ENCODE measurements around the gene KRTAP5-2.
"Not testable (repeated sequence)": the region's sequence is repeated elsewhere in the genome, so short reads cannot be mapped to it uniquely, and the experiment has no call there.

Gene KRTAP5-2

DNA sequence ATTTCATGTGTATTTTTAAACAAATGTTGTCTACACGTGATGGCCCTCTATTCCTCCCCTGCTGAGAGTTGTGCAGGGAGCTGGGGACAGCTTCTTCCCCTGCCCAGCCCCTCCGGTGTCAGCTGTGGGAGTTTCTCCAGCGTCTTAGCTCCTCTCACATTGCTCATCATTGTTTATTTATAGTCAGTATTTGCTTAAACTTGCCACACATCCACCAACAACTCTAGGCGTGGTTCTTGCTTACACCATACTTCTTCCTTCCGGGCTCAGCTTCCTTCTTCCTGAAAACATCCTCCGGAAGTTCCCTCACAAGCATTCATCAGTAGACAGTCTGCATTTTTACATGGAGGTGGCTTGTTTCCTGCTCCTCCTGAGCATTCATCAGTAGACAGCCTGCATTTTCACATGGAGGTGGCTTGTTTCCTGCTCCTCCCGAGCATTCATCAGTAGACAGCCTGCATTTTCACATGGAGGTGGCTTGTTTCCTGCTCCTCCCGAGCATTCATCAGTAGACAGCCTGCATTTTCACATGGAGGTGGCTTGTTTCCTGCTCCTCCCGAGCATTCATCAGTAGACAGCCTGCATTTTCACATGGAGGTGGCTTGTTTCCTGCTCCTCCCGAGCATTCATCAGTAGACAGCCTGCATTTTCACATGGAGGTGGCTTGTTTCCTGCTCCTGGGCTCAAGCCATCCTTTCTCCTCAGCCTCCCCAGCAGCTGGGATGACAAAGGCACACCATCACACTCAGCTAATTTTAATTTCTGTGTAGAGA lies 8.7 kb downstream of the KRTAP5-2 start:
- DNase-seq: not testable (repeated sequence)

DNA sequence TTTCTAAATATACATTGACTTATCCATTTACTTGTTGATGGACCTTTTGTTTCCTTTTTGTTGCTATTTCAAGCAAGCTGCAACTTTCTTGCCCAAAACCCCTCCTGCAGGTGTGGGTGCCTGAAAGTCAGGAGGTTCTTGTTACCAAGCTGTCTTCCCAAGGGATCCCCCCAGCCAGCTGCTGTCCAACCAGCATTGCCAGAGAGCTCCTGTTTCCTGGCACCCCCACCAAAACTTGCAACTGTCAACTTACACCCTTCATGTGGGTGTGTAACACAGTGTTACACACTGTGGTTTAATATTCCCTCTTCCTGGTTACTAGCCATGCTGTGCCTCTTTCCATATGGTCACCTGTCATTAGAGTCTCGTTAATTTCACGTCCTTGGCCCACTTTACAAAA lies 11.4 kb downstream of the KRTAP5-2 start:
- no peak for DNase-seq

DNA sequence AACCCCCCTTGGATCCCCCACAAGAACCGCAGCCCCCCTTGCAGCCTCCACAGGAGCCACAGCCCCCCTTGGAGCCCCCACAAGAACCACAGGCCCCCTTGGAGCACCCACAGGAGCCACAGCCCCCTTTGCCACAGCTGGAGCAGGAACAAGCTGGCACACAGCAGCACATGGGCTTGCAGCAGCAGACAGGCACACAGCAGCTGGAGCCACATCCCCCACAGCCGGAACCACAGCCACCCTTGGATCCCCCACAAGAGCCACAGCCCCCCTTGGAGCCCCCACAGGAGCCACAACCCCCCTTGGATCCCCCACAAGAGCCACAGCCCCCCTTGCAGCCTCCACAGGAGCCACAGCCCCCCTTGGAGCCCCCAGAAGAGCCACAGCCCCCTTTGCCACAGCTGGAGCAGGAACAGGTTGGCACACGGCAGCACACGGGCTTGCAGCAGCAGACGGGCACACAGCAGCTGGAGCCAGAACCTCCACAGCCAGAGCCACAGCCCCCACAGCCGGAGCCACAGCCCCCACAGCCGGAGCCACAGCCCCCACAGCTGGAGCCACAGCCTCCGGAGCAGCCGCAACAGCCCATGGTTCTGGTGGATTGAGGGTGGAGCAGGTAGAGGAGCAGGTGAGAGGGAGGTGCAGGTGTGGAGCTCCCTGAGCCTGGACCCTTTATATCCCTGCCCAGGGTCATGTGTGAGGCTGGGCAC lies 13.3 kb downstream of the KRTAP5-2 start, which contains the start of gene KRTAP5-1:
Gene KRTAP5-1, minus strand, starts transcription at position 623 of the 710 bp plus-strand sequence. Its CDS starts 34 bp downstream, at position 589.
- not testable (repeated sequence) for DNase-seq

DNA sequence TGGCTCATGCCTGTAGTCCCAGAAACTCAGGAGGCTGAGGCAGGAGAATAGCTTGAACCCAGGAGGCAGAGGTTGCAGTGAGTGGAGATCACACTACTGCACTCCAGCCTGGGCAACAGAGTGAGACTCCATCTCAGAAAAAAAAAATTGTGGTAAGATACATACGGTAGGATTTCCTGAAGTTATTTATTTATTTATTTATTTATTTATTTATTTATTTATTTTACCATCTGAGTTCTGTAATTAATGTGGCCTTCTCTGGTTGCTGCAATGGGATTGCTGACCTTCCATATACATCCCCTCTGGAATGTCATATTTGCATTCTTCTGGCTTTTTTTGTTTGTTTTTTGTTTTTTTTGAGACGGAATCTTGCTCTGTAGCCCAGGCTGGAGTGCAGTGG lies 15.2 kb downstream of the KRTAP5-2 start:
- not testable (repeated sequence) for DNase-seq

DNA sequence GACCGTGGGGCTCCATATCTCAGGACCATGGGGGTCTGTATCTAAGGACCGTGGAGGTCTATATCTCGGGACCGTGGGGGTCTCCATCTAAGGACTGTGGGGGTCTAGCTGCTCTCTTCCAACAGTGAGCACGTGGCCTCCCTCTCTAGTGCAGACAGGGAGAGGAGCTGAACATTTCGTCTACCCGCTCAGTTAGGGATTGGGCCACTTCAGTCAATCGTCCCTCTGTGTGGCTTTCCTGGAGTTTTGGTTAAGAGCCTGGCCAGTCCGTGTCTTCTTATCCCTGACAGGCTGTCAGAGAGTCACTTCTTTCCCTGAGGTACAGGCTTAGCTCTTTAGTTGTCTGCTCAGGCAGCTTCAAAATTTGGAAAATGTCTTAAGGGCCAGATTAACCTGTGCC lies 16.1 kb downstream of the KRTAP5-2 start:
- DNase-seq: no peak

DNA sequence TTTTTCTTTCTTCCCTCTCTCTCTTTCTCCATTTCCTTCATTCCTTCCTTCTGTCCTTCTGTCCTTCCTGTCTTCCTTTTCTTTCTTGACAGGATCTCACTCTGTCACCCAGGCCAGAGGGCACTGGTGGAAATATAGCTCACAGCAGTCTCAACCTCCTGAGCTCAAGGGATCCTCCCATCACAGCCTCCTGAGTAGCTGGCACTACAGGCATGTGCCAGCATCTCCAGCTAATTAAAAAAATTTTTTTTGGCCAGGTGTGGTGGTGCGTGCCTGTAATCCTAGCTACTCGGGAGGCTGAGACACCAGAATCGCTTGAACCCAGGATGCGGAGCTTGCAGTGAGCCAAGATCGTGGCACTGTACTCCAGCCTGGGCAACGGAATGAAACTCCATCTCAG lies 21.3 kb downstream of the KRTAP5-2 start:
- DNase-seq: no peak

DNA sequence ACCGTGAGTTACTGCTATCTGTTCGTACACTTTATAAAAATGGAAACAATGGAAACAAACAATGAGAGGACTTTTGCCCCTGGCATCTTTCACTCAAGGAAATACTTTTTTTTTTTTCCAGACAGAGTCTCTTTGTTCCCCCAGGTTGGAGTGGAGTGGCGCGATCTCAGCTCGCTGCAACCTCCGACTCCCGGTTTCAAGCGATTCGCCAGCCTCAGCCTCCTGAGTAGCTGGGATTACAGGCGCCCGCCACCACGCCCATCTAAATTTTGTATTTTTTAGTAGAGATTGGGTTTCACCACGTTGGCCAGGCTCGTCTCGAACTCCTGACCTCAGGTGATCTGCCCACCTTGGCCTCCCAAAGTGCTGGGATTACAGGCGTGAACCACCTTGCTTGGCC lies 22.3 kb downstream of the KRTAP5-2 start:
- DNase-seq: not testable (repeated sequence)

DNA sequence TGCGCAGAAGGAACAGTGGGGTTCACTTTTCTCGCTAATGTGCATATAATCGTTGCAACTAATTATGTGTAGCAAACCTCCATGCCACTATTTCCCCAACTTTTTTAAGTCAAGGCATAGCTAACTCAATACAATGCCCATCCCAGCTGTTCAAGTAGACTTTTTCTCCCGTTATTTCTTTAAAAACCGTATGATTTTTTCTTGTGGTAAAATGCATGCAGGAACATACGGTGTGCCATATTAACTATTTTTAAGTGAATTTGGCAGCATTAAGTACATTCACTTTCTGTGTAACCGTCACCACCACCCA lies 23.2 kb downstream of the KRTAP5-2 start:
- DNase-seq: no peak

DNA sequence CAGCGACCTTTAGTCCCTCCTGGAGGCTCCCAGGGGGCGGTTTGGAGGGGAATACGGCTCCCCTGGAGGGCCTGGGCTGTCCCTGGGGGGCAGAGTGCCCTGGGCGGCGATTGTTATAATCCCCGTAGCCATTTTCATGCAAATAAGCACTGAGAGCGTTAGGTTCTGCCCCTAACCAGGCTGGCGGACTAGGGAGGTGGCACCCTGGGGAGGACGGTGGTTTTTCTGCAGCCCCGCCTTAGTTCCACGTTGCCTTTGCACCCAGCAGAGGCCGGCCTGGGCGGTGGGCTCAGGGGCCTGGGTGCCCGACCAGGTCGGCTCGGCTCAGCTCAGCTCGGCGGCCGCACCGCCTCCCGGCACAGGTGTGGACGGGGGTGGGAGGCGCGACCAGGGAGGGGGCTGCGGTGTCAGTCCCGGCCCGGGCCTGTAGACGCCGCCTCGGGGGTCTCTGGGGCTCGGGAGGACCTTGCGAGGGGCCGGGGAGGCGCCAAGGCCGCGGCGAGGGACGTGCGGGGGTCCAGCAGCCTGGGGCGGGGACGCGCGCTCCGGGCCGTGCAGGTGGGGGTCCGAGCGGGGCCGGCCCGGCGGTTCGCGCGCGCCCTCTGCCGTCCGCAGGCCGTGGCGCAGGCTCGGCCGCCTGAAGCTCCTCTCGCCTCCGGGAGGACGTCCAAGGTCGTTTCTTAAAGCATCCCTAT lies 23.7 kb downstream of the KRTAP5-2 start:
- DNase-seq: peak; percentile 54

DNA sequence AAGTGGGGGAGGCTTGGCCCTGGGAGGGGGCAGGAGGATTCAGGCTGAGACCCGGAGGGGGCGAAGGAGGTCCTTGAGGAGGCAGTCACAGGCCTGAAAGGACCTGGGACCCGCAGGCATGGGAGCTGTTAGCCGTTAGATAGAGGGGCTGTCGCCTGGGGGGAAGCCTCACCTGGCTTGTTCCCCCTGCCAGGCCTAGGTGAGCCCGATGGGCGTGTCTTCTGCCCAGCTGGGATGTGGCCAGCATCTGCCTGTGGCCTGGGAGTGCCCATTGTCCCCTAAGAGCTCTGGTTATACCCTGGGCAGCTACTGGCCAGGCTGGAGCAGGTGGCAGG lies 24.2 kb downstream of the KRTAP5-2 start:
- no peak for DNase-seq

DNA sequence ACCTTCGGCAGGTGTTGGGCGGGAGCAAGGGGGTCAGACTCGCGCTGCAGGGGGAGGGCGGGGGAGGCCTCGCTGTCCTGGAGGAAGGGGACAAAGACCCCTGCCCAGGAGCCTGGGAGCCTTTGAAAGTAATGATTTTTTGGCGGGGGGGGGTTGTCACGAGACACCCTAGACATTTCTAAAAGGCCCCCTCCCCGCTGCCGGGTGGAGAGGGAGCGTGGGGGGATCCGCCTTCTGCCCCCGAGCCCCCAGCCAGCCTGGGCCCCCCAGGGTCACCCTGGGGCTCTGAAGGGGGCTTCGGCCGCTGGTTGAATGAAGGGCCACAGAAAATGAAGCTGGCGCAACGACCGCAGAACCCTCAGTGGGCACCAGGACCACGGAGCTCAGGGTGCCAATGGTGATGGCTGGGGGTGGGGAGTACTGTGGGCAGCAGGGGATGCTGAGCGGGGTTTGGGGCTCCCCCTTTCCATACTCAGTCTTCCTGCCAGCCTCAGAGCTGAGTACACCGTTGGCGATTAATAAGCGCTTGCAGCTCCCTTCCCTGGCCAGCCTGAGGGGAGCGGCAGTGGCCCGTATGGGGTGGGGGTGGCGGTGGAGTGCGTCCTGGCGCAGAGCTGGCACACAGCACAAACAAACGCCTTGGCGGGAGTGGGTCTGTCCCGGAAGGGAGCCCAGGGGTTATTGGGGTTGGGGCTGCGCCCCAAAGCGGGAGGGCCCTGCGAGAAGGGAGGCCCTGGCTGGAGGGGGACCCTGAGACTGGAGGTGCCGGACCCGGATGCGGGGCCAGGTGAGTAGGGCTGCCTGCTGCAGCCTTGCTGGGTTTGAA lies 24.8 kb downstream of the KRTAP5-2 start:
- DNase-seq: peak; percentile 36

DNA sequence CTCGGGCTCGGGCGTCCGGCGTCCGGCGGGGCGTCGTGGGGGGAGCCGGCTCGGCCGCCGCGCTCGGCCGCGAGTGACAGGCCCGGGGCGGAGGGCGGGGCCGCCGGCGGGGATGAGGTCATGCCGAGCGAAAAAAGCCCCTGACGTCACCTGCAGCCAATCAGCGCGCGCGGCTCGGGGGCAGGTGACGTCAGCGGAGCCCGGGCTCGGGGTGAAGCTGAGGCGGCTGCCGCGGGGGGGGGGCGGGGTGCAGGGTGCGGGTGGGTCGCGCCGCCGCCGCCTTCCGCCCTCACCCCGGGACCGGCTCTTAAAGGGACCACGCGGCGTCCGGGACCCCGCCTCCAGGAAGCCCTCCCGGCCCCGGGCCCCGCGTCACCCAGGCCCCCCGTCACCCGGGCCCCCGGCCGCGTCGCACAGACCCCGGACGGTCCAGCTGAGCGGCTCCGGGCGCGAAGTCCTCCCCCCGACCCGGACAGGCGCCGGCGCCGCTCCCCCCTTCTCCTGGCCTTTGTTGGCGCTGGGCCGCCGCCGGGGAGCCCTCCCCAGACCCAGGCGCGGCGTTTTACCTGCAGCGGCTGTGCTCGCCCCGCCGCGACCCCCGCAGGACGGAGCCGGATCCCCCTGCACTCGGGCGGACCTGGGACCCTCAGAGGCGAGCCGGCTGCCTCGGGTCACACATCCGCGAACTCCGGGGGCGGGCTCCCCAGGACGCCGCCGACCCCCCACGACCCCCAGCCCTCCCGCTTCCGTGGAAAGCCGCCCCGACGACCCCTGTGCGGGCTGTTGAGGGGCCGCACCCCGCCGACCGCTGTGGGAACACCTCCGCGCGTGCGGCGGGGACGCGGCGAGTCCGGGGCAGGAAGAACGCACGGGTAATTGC lies 25.7 kb downstream of the KRTAP5-2 start, which contains the start of gene DUSP8:
Gene DUSP8, minus strand, starts transcription at position 75 of the 880 bp plus-strand sequence. CDS start 6,445 bp downstream, outside the sequence.
- DNase-seq: peak; percentile 97

DNA sequence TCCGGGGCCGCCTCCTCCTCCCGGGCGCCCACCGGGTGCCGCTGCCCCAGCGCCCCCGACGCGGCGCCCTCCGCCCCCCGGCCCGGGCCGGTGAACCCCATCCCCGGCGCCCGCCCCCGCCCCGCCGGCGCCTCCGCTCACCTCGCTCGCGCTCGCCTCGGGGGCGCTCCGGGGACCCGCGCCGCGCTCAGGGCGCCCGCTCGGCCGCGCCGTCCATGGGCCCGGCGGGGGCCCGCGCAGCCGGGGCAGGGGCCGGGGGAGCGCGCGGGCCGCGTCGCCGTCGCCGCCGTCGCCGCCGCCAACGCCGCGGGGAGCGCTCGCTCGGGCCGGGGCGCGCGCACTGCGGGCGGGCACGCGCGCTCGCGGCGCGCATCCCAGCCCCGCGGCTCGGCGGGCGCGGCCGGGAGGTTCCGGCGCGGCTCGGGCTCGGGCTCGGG lies 26.3 kb downstream of the KRTAP5-2 start:
- DNase-seq: no peak

DNA sequence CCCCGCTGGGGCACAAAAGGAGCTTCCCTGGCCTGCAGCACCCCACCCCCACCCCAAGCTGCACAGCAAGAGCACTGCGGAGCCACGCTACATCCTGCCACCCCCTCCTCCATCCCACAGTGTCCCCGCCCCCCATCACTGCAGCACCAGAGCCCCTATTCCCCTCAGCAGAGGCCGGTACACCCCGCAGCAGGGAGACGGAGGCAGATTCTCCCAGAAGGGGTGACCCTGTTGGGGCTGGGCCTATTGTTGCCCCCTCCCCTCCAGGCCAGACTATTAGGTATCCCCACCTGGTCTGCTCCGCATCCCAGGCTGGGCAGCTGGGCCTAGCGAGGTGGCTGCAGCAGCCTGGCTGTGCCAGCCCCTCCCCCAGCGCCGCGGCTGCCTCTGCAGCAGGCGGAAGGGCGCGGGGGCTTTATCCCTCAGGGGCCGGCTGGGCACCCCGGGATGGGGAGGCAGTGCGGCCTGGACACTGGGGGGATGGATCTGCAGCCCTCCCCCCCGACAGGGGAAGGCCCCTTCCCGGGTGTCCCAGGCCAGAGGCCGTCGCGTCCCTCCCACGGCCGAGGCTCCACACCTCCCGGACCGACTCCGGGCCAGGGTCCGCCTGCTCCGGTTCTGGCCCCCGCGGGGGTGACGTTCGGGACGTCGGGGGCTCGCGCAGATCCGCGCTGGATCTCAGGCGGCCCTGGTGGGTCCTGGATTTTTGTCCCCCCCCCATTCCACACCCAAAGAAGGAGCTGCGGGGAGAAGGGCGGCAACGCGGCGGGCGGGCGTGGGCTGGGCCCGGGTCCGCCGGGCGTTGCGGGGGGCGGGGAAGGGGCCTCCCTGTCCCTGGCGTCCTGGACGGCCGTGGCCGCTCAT lies 27.0 kb downstream of the KRTAP5-2 start:
- no peak for DNase-seq

DNA sequence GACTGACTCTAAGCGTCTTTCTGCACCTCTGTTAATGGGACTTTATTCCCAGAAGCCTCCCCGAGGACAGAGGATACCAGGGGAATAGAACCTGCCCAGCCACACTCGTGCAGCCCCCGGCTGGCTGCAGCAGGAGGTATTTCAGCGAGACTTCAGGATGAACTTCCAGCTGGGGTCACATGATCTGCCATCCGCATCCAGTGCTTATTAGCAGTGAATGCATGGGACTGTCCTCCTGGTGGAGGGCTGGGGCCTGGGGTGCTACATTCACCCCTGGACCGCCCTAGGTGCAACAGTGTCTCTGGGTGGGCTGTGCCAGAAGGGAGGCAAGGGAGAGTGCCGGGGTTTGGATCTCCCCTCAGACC lies 27.6 kb downstream of the KRTAP5-2 start:
- no peak for DNase-seq

DNA sequence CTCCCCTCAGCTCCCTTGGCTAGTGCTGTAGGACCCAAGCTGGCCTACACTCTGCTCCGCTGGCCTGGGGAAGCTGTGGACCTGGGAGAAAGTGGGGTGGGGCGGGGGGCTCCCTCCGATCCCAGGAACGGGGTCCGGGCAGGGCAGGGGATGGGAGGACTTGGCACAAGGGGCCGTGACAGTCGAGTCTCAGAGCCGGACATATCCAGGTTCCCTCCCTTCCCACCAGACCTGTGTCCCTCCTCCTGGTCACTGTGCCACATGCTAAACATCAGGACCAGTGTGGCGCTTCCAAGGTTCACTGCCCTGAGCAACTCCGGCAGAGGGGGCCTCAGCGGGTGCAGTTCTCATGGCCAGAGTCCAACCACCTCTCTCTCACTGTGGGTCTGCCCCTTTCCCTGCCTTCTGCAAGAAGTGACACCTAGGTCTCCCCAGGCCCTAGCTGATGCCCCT lies 28.1 kb downstream of the KRTAP5-2 start:
- DNase-seq: no peak

DNA sequence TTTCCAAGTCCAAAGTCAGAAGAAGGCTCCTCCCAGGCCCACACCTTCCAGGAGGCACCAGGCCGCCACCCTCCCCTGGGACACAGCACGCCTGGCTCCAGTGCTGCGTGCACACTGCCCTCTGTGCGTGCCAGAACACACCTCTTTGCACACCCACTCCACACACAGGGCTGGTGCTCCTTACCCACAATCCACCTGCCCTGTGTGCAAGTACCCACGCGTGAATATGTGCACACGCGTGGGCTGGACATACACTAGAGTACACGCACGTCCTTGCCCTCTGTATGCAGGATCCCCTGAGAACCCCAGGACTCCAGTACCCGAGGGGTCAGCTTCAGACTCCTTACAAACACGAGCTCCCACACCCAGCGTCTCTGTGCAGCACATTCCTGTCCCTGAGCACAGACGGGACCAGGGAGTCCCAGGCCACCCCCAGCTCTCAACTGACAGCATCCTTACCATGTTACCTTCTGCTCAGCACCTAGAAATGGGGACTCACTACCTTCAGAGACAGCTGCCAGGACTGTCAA lies 28.8 kb downstream of the KRTAP5-2 start:
- DNase-seq: no peak

DNA sequence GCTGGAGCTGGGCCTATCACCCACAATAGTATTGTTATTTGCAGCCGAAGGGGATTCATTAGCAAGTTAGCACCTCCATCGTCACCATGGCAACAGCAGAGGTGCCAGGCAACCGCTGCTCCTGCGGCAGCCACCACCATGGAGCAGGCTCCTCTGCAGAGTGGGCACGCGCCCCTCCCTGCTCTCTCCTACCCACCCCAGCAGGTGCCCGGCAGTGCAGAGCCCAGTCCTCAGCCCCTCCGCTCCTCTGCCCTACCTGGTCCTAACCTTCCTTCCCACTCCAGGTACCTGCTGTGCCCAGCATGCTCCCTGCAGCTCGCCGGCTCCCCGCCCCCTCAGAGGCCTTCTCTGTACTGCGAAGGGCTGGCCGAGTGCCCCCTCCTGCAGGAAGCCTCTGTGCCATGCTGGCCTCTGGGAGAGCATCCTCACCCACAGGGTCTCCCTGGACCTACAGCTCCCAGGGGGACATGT lies 29.6 kb downstream of the KRTAP5-2 start:
- DNase-seq: no peak

DNA sequence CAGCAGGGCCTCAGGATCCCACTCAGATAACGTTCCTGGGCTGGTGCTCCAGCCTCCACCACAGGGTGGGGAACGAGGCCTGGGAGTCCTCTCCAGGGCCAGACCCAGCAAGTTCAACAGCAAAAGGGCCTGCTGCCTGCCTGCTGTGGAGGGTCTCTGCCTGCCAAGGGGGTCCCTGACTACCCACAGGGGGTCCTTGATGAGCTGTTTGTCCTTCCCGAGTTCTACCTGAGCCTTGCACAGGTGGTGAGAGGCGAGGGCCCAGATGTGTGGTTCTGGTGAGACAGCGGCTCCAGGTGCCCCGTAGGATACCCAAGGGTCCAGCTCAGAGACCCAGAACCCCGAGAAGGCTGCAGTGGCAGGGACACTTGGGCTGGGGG lies 30.4 kb downstream of the KRTAP5-2 start:
- no peak for DNase-seq

DNA sequence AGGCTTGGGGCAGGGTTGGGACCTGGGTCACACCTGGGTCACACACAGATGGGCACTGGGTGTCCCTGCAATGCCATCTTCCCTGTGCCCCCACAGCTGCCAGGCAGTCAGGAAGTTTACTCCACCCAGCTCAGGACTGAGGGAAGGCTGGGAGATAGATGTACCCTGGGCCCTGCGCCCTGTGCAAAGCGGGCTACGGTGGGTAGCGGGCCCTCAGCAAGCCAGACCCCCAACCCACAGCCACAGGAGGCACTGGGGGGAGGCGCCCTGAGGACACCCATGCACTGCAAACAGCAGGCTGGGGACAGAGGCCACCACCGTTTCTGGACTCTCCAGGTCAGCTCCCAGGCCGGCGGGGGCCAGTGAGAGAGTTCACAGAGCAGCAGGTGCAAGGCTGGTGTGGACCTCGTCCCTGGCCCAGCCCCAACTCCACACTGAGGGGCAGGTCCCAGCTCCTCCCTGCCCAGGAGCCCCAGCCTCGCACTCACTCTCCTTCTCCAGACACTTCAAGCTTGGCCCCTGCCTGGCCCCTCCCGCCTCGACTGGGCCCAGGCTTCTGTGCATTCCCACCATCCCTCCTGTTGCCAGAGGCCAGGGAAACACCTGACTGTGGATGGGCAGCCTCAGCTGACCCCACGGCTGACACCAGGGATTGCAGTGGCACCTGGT lies 30.9 kb downstream of the KRTAP5-2 start:
- DNase-seq: no peak

All from T-helper 9 cell (primary cell).